Activated B cell treated with CpG ODN at 0.5 μM for 24 hours (primary cell): ENCODE results near the gene IL20. TPM values are rescaled to one million over a fixed set of nuclear protein-coding genes. Genes with fewer than 3 reads are reported as not detected.

Experiments used
- ATAC-seq: fragments of 200-7000 bp; cut with Tn5 transposase; one replicate; pipeline ENCODE4 v1.10.0; 2021; ENCODE audit warnings: low read depth, mild to moderate bottlenecking, moderate library complexity
- CTCF ChIA-PET: fragments of 350-600 bp; sonication (Branson Sonifier 250); formaldehyde crosslinking; loops from one replicate; lab custom pipeline; 2021; ENCODE audit warnings: antibody characterized with exemption; lab: Charles Lee
- POLR2A ChIA-PET: fragments of 350-600 bp; sonication (Branson Sonifier 250); formaldehyde crosslinking; loops from one replicate; lab custom pipeline; 2021; ENCODE audit warnings: antibody characterized with exemption; lab: Charles Lee
- DNase-seq: peaks from one replicate; pipeline ENCODE4 v3.0.0; 2022
- H3K27ac Mint-ChIP-seq: one replicate; pipeline ENCODE4 v1.8.0; 2020; ENCODE audit warnings: mixed read lengths
- H3K27me3 Mint-ChIP-seq: one replicate; pipeline ENCODE4 v1.8.0; 2021; ENCODE audit warnings: mixed read lengths
- H3K36me3 Mint-ChIP-seq: one replicate; pipeline ENCODE4 v1.8.0; 2021; ENCODE audit warnings: low read depth, mixed read lengths
- H3K4me1 Mint-ChIP-seq: one replicate; pipeline ENCODE4 v1.8.0; 2021; ENCODE audit warnings: mixed read lengths
- H3K4me3 Mint-ChIP-seq: one replicate; pipeline ENCODE4 v1.8.0; 2020; ENCODE audit warnings: mild to moderate bottlenecking, mixed read lengths
- H3K9me3 Mint-ChIP-seq: one replicate; pipeline ENCODE4 v1.8.0; 2020; ENCODE audit warnings: mixed read lengths
- intact Hi-C: fragments of 100-400 bp; cut with micrococcal nuclease; formaldehyde crosslinking; loops from one replicate; pipeline ENCODE4 v1.15.1; 2024
- total RNA-seq: library from RNA; stranded (reverse); gene quantifications from 2 replicates; pipeline ENCODE4 v1.2.3, GENCODE V29; 2022
- TF ChIP-seq, protein P1 (sequence below): fragments of 200-600 bp; IDR thresholded peaks from one replicate; pipeline ENCODE4 v1.8.0; 2022; ENCODE audit warnings: antibody characterized with exemption, mild to moderate bottlenecking

IL20 gene
- total RNA-seq, 1 donor from 2014 or later: not detected

DNA sequence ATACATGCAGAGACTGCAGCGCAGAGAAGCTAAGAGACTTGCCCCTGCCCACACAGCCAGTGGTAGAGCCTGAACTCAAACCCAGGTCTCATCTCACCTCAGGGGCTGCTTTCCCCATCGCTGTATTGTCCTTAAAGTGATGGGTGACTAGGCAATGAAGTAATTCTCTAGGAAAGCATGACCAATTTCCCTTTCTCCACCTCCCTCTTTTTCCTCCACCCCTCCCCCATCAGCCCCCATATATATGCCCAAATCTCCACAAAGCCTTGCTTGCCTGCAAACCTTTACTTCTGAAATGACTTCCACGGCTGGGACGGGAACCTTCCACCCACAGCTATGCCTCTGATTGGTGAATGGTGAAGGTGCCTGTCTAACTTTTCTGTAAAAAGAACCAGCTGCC is 31.8 kb downstream of the IL20 start, which contains the start of gene IL24:
IL24 (plus strand) TSS at position 269 of the 400 bp plus-strand sequence. CDS start 390 bp downstream, outside the sequence.
- Mint-ChIP-seq H3K36me3 (peaks cover 4% of the 10 kb centered on the region), H3K4me3 (no peak within 1 kb of the TSS), H3K9me3 (no peaks in the 10 kb centered on the region), H3K4me1 (peaks cover 31% of the 10 kb centered on the region), H3K27ac (no peak within 1 kb of the TSS), H3K27me3 (no peaks in the 10 kb centered on the region)
- intact Hi-C loops: no loop called here
- CTCF ChIA-PET: interaction anchor here (1.3 kb wide), 1 partner anchor 14 kb away, joined by 3 read pairs; no protein-coding TSS in a partner anchor
- TF ChIP-seq, protein P1, sequence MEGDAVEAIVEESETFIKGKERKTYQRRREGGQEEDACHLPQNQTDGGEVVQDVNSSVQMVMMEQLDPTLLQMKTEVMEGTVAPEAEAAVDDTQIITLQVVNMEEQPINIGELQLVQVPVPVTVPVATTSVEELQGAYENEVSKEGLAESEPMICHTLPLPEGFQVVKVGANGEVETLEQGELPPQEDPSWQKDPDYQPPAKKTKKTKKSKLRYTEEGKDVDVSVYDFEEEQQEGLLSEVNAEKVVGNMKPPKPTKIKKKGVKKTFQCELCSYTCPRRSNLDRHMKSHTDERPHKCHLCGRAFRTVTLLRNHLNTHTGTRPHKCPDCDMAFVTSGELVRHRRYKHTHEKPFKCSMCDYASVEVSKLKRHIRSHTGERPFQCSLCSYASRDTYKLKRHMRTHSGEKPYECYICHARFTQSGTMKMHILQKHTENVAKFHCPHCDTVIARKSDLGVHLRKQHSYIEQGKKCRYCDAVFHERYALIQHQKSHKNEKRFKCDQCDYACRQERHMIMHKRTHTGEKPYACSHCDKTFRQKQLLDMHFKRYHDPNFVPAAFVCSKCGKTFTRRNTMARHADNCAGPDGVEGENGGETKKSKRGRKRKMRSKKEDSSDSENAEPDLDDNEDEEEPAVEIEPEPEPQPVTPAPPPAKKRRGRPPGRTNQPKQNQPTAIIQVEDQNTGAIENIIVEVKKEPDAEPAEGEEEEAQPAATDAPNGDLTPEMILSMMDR: no peak
- ATAC-seq (no peak), DNase-seq (no peak)
- POLR2A ChIA-PET: interaction anchor here (0.7 kb wide), 1 partner anchor 254 kb away, joined by 3 read pairs; no protein-coding TSS in a partner anchor

DNA sequence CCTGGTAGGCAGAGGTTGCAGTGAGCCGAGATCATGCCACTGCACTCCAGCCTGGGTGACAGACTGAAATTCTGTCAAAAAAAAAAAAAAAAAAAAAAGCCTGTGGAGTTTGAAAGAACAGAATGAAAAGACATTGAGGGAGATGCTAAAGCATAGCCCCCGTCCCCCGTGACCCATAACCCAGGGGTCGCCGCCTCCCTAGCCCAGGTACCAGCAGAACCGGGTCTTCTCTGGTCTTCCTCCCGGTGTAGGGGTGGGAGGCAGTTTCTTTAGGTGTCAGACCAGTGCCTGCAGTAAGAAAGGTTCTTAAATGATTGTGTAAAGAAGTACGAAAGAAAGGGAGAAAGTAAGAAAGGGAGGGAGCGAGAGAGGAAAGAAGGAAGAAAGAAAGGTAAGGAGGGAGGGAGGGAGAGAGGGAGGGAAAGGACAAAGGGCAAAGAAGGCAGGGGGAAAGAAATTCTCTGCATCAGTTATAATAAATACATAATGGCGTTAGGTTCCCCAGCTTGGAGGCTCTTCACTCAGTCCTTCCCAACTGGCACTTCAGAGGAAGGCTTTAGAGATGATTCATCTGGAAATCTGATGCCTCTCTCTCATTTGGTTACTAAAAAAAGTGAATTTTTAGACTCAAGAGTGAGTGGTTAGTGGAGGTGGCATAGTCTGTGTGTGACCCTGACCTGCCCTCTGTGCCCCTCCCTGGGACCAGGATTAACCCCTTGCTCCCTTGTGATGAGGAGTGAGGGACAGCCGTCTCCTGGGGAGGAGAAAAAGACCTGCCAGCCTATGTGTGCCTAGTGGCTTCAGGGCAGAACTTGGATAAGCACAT is 32.9 kb downstream of the IL20 start:
- POLR2A ChIA-PET: interaction anchor here (0.7 kb wide), 1 partner anchor 846 kb away, joined by 3 read pairs; no protein-coding TSS in a partner anchor
- no peaks in the 10 kb centered on the region for H3K9me3 Mint-ChIP-seq
- no peaks in the 10 kb centered on the region for H3K27me3 Mint-ChIP-seq
- ATAC-seq (no peak), DNase-seq (no peak)
- no peak overlapping the region for H3K27ac Mint-ChIP-seq
- H3K36me3 Mint-ChIP-seq: peaks cover 14% of the 10 kb centered on the region
- TF ChIP-seq, protein P1: no peak
- H3K4me3 Mint-ChIP-seq: no peak overlapping the region
- H3K4me1 Mint-ChIP-seq: peaks cover 32% of the 10 kb centered on the region
- intact Hi-C loops: no loop called here
- CTCF ChIA-PET: no interaction called here

DNA sequence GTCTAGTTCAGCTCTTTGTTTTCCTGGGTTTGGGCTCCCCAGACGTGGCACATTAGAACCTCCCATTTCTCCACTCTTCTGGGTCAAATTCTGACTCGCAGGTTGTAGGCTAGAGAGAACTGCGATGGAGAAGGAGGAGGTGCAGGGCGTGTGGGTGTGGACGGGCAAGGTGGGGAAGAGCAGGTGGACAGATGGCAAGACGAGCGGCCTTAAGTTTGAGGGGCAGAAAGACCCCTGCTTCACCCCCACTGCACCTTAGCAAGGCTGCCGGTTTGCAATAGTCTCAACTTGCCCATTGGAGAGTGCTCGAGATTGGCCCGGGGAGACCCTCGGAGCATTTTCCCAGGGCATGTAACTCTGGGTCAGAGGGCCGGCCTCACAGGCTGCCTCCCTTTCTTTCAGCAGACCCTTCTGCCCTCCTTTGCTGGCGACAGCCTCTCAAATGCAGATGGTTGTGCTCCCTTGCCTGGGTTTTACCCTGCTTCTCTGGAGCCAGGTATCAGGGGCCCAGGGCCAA is 33.5 kb downstream of the IL20 start:
- CTCF ChIA-PET: no interaction called here
- POLR2A ChIA-PET: no interaction called here
- TF ChIP-seq, protein P1: no peak
- Mint-ChIP-seq H3K9me3 (no peaks in the 10 kb centered on the region), H3K27me3 (no peaks in the 10 kb centered on the region), H3K4me1 (peaks cover 34% of the 10 kb centered on the region), H3K4me3 (no peak overlapping the region), H3K36me3 (peaks cover 21% of the 10 kb centered on the region), H3K27ac (peak overlapping the region; percentile 5)
- DNase-seq (no peak), ATAC-seq (no peak)
- intact Hi-C loops: no loop called here

DNA sequence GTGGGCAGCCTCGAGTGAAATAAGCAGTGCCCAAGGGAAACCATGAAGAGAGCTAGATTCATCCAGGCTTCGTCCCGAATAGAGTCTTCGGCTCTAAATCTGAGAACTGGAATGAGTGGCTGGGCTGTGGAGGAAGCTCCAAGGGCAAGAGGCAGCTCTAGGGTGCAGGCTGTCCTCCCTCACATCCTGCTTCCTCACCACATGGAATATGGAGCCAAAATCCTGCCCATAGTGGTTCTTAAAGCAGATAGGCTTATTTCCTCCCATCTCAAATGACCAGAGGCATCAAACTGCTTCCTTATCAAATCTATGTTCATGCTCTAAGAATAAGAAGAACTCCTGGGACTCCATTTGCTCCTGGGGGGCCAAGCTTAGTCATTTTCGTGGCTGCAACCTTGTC is 34.3 kb downstream of the IL20 start:
- H3K27ac Mint-ChIP-seq: peak overlapping the region; percentile 62
- H3K4me3 Mint-ChIP-seq: no peak overlapping the region
- H3K36me3 Mint-ChIP-seq: peaks cover 29% of the 10 kb centered on the region
- TF ChIP-seq, protein P1: no peak
- peaks cover 40% of the 10 kb centered on the region for H3K4me1 Mint-ChIP-seq
- intact Hi-C loops: no loop called here
- DNase-seq (no peak), ATAC-seq (no peak)
- no peaks in the 10 kb centered on the region for H3K9me3 Mint-ChIP-seq
- POLR2A ChIA-PET: interaction anchor here (0.7 kb wide), 1 partner anchor 19 kb away, joined by 3 read pairs; no protein-coding TSS in a partner anchor
- H3K27me3 Mint-ChIP-seq: no peaks in the 10 kb centered on the region
- CTCF ChIA-PET: no interaction called here

DNA sequence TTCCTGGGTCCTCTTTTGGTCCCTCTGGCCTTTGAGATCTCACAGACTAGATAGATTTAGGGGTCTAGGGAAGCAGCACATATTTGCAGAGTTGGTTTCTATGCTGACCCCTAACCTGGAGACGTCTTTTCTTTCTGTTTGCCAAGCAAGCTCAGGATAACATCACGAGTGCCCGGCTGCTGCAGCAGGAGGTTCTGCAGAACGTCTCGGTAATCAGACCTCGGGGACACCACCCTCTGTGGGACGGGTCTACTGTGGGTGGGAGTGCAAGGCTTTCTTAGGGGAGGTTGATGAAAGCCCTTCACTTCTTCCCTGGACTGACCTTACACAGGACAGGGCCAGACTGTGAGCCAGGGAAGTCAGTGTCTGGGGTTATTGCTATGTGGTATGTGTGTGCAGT is 34.7 kb downstream of the IL20 start:
- peaks cover 44% of the 10 kb centered on the region for H3K4me1 Mint-ChIP-seq
- intact Hi-C loops: no loop called here
- ATAC-seq (no peak), DNase-seq (no peak)
- POLR2A ChIA-PET: interaction anchor here (0.7 to 1.3 kb wide), 3 partner anchors 14 to 30 kb away, joined by 3 read pairs; no protein-coding TSS in a partner anchor
- no peaks in the 10 kb centered on the region for H3K27me3 Mint-ChIP-seq
- peaks cover 33% of the 10 kb centered on the region for H3K36me3 Mint-ChIP-seq
- H3K9me3 Mint-ChIP-seq: no peaks in the 10 kb centered on the region
- CTCF ChIA-PET: interaction anchor here (1.2 kb wide), 1 partner anchor 12 kb away, joined by 7 read pairs; no protein-coding TSS in a partner anchor
- TF ChIP-seq, protein P1: no peak
- peak overlapping the region; percentile 62 for H3K27ac Mint-ChIP-seq
- H3K4me3 Mint-ChIP-seq: no peak overlapping the region
